GM10266 (cell line): ENCODE results near the gene RAD51B.

ENCODE experiments used
- DNase-seq: peaks from one replicate; pipeline ENCODE4 v3.0.0; 2012; ENCODE audit errors: extremely low spot score
- TF ChIP-seq, protein P1 (sequence below): IDR thresholded peaks from 2 replicates; pipeline ENCODE4 v1.5.1; 2012; ENCODE audit warnings: mild to moderate bottlenecking, low read depth; ENCODE audit not compliant: control insufficient read depth, insufficient read depth; ENCODE audit errors: missing control alignments

The RAD51B gene

DNA sequence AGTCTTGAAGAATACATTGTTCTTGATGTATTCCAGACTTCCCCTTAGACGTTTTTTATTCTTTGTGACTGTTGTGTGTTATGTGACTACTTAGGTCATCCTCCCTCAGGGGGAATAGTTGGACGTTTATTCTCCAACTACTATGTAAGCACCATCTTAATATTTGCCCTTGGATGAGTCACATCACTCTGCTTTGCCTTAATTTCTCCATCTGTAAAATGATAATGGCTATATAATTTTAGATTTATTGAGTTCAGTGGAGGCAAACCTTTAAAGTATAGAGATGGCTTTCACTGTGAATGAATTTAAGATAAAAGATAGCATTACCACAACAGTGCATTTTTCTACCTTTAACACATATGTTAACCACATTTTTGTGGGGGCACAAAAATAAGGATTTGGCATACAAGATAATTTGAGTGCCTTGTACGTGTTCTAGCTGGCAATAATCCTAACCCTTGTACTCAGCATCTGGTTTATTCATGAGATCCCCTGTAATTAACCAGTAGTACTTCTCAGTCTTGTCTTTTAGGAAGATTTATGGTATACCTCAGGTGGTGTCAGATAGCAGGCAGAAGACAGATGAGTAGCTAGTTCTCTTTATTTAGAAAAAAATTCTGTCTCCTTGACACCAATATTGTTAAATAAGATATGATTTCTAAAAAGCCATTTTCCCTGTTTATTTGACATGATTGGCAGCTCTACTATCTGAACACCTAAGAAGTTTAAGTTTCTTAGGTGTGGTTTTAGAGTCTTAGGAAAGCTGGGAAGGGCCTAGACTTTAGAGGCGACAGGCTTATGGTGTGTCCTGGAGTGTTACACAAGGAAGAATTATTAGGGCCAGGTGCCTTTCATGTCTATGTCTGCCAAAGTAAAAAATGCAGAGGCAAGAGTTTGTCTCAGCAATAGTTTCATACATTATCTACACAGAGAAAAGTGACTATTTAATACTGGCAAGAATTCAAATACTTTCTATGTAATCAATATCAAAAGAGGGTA, 152.3 kb downstream of the RAD51B start:
- TF ChIP-seq, protein P1, sequence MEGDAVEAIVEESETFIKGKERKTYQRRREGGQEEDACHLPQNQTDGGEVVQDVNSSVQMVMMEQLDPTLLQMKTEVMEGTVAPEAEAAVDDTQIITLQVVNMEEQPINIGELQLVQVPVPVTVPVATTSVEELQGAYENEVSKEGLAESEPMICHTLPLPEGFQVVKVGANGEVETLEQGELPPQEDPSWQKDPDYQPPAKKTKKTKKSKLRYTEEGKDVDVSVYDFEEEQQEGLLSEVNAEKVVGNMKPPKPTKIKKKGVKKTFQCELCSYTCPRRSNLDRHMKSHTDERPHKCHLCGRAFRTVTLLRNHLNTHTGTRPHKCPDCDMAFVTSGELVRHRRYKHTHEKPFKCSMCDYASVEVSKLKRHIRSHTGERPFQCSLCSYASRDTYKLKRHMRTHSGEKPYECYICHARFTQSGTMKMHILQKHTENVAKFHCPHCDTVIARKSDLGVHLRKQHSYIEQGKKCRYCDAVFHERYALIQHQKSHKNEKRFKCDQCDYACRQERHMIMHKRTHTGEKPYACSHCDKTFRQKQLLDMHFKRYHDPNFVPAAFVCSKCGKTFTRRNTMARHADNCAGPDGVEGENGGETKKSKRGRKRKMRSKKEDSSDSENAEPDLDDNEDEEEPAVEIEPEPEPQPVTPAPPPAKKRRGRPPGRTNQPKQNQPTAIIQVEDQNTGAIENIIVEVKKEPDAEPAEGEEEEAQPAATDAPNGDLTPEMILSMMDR, result no peak
- DNase-seq, result no peak

DNA sequence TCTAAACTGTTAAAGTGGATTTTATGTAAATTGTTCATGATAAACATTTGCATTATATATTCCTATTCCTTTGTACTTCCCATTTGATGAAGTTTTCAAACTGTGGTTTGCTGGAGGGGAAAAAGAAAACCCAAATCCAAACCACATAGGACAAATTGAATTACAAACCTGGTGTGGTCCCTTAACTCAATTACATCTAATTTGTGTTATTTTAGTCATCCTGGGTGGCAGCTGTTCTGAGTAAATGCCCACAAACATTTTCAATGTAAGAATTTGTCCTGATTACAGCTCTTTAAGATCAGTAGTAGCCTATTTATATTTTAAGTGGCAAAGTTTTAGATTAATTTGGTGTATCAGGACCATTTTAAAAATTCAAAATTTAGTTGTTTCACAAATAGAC, 153.9 kb downstream of the RAD51B start:
- TF ChIP-seq, protein P1, result no peak
- no peak for DNase-seq

DNA sequence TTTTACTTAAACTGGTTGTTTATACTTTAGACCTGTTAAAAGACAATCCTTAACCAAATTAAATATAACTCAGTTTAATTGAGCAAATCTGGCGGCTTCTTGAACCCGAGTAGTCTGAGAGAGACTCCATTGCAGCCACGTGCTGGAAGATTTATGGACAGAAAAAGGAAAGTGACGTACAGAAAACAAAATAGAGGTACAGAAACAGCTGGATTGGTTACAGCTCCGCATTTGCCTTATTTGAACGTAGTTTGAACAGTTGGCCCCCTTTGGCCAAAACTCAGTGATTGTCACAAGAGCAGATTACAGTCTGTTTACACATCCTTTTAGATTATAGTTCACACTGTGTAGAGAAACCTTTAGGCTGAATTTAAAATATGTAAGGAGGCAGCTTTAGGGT, 155.9 kb downstream of the RAD51B start:
- no peak for DNase-seq

DNA sequence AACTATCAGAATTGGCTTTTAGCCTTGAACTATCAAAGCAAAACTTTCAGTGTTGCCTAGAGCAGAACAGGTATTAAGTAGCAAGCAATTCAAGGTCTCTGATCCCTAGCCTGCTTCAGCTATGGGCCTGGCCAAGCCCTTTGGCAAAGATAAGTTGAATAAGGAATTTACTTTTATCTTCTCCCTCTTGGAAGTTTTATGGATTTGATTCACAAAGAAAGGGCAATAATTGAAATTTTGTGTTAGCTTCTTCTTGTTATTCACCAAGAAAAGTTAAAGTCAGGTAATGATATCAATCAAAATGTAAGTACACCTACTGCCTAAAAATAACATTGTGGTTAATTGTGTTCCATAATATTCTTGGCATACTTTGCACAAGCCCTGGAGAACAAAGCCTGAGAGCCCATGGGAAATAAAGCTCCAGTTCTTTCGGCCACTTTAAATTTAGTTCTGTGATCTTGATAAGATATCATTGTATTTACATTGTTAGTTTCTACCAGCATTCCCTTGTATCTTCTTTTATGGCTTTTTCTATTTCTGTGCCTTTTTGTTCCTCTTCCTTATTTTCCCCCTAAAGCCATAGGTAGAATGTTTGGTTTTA, 158.0 kb downstream of the RAD51B start:
- no peak for DNase-seq
- TF ChIP-seq, protein P1, result no peak

More for the DNA sequence above, 155.9 kb downstream of the RAD51B start:
- TF ChIP-seq, protein P1, result no peak

DNA sequence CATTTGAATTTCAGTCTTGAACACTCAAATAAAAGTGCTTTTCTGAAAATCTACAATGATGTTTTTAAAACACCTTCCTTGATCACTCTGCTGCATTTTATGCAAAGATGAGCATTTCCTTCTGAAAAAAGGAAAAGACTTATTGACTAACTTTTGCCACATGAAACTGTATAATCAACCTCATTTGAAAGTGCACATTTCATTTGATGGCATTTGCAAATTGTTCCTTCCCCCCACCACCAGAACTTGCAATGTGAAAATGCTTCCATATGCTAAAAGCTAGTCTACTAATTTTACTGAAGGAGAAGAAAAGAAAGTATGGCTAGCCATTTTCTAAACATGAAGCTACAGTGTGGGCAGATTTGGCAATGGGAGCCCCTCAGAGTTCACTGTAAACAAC, 159.2 kb downstream of the RAD51B start:
- no peak for DNase-seq
- TF ChIP-seq, protein P1, result no peak

DNA sequence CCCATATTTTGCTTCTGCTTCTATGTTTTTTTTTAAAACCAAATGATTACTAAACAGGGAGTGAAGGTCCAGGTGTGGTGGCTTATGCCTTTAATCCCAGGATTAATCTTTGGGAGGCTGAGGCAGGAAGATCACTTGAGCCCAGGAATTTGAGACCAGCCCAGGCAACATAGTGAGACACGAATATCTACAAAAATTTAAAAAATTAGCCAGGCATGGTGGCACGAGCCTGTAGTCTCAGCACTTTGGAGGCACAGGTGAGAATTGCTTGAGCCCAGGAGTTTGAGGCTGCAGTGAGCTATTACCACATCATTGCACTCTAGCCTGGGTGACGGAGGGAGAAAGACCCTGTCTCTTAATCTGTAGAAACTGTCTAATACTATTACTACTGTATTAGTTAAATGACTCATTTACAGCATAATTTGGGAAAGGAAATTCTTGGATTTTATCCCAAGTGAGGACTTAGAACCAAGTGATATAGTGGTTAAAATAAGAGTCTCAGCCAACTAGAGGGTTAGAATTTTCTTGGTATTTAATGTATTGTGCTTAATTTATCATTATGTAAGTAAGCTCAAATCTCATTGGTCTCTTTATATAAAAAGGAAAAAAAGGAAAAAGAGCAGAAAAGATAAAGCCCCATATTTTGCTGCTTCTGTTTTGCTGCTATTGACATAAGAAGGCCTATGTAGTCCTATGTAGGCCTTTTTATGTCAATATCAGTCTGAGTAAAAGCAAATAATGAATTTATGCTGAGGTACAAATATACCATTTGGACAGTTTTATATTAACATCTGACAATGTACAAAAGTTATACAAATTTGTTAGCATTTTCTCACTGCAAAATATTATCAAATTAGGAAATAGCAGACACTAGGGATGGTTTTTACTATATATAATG, 163.4 kb downstream of the RAD51B start:
- TF ChIP-seq, protein P1, result no peak
- DNase-seq, result no peak
